Nucleus accumbens (tissue), 56 donors: Measurements from ENCODE around the gene BCAM.
"Not testable (repeated sequence)": the region's sequence is repeated elsewhere in the genome, so short reads cannot be mapped to it uniquely, and the experiment has no call there.

Experiments used
- DNase-seq, 56 donors: peaks; one replicate each; lab custom pipeline; 2025; lab: John Stamatoyannopoulos, UW

Gene BCAM

DNA sequence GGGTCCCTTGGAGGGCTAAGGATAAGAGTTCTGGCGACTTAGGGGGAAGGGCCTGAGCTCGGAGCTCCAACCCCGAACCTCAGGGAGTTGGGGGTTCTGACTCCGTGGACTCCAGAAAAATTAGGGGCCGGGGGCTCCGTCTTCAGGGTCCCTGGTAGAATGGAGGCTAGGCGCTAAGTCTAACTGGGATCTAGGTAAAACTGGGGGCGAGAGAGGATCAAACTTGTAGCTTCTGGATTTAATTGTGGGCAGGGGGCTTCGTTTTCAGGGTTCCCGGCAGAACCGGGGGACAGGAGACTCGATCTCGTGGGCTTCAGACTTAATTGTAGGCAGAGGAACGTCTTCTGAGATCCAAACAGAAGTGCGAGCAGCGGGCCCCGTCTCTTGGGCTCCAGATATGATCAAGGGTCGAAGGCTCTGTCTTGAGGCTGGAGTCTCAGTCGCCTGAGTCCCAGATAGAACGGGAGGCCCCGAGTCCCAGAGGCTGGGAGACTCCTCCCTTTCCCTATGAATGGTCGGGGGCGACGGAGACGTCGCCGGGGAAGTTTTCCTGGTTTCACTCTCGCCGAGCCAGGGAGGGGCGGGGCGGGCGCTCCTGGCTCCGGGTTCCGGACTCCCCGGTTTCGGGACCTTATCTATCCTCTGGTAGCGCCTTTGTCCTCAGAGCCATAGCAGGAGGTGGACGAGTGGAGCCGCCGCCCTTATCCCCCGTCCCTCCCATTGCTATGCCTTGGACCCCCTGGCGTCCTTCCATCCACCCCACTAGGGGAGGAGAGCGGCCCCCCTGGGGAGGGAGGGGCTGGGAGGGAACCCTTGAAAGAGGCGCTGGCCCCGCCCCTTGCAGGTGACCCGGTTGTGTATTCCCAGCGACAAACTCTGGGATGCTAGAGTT lies 38.5 kb downstream of the BCAM start:
- DNase-seq: peak in 8 of 56 donors; percentile 8 to 37 (median 26)

DNA sequence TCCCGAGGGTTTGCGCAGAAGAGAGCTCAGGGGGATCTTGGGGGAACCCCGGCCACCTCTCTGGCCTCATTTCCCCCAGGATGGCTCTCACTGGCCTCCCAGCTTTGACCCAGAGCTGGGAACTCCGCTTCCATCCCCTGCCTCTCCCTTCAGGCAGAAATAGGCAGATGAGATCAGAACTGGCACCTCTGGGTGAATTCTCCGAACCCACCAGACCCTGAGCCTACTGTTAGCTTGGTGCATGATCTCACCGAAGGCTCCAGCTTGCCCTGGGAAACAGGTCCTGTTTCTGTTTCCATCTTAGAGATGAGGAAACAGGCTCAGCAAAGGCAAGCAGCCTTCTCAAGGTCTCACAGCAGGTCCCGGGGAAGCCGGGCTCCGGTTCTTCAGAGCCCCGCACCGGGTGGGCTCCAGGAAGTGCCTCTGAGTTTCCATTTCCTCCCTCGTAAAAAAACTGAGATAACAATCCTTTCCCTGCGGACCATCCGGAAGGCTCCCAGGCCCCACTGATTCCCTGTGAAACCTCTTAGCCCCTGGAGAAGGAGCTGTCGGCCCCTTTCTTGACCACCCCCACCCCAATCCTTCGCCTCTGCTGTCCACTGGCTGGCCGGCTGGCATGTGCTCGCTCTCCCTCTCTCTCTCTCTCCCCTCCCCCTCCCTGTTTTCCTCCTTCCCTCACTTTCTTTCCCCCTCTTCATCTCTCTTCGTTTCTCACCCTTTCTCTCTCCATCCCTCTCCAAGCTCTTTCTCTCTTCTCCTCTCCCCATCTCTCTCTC lies 39.3 kb downstream of the BCAM start:
- no peak for DNase-seq

DNA sequence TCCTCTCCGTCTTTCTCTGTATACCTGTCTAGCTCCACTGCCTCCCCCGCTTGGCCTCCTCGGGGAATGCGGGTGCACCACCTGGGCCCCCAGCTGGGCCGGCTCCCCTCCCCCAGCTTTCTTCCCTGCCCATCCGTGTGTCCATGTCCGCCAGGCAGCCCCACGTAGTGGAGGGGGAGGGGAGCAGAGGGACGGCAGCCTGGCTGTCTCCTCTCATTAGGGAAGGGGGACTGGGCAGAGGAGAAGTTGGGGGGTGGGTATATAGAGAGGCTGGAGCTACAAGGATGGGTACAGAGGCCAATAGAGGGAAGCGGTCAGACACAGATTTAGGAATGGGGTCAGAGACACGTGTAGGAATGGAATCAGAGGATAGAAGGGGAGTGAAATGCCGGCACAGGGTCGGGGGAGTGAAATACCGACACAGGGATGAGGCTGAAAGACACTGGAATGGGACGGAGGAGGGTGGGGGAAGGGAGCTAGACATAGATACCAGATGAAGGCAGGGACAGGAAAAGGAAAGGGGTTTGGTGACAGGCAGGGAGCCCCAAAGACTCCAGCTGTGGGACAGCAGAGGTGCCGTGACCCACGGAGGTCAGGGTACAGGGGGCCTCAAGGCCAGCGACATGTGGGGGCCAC lies 40.0 kb downstream of the BCAM start:
- DNase-seq: no peak

DNA sequence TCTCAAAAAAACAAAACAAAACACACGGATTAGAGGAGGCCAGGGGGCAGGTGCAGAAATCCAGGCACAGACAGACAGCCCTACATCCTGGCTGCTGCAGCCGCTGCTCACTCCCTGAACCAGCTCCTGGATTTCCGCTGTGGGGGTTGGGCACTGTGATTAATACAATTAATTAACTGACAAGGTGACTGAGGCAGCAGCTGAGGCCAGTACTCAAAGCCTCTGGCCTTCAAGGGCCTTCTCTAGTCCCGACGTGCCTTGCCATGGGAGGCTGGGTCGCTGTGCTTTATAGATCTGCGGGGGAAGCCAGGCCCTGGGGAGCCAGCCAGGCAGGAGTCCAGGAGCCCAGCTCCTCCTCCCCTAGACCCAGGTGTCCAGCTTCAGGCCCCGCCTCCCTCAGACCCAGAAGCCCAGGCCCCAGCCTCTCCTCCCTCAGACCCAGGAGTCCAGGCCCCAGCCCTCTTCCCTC lies 41.8 kb downstream of the BCAM start:
- no peak for DNase-seq

DNA sequence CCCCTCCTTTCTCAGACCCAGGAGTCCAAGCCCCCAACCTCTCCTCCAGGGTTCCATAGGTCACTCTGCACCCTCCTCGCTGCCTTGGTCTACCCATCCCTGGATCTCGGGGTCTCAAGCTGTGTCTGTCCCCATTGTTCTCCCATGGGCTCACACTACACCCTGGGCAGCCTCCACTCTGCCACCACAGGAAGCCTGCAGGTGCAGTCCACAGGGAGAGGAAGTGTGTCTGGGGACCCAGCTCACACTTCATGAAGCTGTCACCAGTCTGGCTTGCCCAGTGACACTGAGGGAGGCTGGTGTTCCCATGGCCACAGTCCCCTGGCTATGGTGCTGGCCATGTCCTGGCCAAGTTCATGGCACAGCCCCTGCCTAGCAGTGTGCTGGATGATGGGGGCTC lies 42.5 kb downstream of the BCAM start:
- DNase-seq: no peak

DNA sequence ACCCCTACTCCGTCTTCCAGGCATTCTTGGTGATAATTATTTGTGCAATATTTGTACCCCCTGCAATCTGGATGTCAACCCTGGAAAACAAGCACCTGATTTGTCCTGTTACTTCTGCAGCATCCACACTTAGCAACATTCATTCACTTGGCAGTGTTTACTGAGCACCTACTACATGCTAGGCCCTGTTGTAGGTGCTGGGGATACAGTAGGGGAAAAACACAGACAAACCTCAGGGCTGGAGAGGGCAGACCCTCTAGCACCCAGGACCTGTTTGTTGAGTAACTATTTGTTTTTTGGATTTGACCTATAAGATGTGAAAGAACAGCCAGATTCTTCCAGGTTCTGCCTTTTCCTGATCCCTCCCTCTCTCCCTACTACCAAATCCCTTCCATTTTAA lies 46.7 kb downstream of the BCAM start:
- no peak for DNase-seq

DNA sequence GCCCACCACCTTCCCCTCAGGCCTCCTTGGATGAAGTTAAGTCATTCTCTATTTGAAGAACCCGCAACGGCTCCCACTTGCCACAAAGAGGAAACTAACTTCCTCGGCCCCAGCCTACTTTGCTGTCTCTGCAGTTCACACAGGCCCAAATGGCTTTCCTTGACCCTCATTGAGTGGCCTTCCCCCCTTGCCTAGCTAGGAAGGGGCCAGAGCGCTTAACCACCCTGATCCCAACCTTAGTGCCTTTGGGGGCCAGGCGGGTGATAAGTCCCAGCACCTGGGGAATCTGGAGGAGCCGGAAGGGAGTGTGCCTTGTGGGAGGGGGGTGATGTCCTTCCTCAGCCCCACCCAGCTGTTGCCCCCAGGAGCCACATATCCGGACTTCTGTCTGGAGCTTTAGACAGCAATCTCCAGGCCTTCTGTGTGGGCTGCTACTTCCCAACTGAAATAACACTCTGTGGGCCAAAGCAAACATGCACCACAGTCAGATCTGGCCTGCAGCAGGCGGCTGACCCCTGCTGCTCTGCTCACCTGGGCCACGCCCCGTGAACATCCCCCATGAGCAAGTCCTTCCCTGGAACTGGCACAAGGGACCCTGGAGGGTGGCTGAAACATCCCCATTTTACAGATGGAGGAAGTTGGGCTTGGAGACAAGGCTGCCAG lies 47.6 kb downstream of the BCAM start:
- DNase-seq: peak in 3 of 56 donors; percentile 8 to 18 (median 12)

DNA sequence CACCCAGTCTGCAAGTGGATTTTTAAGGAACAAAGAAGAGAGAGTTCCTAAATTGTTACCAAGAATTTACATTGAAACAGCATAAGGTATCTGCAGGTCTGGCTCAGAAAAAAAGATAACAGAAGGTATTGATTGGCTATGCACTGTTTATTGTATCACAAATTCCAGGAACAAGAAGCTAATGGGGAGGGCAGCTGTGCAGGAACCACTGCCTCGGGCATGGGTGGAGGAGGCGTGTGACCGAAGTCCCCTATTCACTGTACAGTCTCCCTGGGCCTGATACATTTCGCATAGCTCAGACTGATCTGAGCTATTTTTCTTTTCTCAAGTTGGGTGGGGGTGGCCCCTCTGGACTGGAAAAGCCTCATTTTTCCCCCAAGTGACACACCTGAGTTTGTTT lies 48.9 kb downstream of the BCAM start:
- DNase-seq: no peak

DNA sequence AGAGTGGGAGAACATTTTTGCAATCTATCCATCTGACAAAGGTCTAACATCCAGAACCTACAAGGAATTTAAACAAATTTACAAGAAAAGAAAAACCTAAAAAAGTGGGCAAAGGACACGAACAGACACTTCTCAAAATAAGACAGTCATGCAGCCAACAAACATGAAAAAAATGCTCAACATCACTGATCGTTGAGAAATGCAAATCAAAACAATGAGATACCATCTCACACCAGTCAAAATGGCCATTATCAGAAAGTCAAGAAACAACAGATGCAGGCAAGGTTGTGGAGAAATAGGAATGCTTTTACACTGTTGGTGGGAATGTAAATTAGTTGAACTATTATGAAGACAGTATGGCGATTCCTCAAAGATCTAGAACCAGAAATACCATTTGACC lies 52.7 kb downstream of the BCAM start:
- not testable (repeated sequence) for DNase-seq

DNA sequence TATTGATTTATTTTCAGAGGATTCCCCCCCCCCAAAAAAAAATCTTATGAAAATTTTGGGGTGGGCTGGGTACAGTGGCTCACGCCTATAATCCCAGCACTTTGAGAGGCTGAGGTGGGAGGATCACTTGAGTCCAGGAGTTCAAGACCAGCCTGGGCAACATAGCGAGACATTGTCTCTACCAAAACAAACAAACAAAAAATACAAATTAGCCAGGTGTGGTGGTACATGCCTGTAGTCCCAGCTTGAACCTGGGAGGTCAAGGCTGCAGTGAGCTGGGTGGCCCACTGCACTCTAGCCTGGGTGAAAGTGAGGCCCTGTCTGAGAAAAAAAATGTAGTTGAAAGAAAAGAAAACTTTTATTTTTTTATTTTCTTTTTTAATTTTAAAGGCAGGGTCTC lies 55.1 kb downstream of the BCAM start:
- DNase-seq: no peak

DNA sequence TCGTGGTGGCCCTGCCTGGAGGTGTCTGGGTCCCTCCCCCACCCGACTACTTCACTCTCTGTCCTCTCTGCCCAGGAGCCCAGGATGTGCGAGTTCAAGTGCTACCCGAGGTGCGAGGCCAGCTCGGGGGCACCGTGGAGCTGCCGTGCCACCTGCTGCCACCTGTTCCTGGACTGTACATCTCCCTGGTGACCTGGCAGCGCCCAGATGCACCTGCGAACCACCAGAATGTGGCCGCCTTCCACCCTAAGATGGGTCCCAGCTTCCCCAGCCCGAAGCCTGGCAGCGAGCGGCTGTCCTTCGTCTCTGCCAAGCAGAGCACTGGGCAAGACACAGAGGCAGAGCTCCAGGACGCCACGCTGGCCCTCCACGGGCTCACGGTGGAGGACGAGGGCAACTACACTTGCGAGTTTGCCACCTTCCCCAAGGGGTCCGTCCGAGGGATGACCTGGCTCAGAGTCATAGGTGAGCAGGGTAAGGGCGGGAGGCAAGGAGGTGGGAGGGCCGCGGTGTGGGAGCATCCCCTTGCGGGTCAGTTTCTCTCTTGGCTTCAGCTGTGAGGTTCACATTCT lies 56.4 kb downstream of the BCAM start:
- peak in 4 of 56 donors; percentile 6 to 28 (median 22) for DNase-seq

DNA sequence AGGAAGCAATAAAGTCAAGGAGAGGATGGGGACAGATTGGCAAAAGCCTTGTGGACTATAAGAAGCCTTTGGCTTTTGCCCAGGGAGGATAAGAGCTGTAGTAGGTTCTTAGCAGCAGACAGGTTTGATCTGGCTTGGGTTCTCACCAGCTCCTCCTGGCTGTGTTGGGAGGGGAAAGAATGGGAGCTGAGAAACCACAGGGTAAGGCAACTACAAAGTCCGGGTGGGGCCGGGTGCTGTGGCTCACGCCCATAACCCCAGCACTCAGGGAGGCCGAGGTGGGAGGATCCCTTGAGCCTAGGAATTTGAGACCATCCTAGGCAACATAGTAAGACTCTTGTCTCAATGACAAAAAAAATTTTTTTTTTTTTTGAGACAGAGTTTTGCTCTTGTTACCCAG lies 57.8 kb downstream of the BCAM start:
- DNase-seq: no peak

DNA sequence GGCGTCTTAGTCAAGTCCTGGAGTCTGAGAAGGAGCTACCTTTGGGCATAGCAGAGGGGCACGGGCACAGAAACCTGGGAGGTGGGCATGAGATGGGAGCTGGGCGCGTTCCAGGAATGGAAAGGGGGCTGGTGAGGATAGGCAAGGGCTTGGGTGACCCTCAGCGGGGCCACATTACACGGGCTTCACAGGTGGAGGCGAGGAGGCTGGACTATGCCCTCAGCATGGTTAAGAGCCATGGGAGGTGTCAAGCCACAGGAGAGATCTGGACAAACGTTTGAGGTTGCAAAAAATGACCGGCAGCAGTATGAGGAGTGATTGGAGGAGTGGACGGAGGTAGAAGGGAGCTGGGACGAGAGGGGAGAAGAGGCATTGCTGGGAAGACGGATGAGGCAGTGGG lies 58.7 kb downstream of the BCAM start:
- no peak for DNase-seq

DNA sequence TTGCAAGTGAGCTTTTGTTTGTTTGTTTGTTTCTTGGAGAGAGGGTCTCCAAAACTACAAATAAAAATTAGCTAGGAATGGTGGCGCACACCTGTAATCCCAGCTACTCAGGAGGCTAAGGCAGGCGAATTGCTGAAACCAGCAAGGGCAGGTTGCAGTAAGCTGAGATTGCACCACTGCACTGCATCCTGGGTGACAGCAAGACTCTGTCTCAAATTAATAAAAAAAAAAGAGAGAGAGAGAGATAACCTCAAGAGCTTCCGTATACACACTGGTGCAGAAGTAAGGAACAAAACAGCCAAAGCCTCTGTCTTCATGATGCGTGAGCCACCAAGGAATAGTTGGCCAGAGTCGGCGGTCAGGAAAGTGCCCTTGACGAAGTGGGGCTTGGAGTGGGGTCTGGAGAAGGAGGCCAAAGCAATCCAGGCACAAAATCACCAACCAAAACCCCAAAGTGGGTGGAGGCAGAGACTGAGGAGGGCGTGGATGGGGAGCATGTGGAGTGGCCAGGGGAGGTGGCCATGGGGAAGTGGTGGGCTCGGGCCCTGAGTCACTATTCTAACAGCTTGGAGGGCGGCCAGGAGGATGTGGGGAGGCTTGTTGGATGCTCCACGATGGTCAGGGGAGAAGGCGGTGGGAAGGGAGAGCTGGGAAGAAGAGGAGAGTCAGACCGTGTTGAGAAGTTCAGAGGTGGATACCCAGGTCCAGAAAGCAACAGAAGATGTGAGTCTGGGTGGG lies 61.0 kb downstream of the BCAM start:
- DNase-seq: peak in 1 of 56 donors; percentile 36
